Panc1 (cell line): ENCODE measurements around the gene TBC1D24. TPM values are rescaled to one million over a fixed set of nuclear protein-coding genes. Genes with fewer than 3 reads are reported as not detected.

Experiments used
- ATAC-seq: fragments of 200-7000 bp; cut with Tn5 transposase; 2 replicates; pipeline ENCODE4 v1.9.1; 2020; ENCODE audit warnings: mild to moderate bottlenecking, moderate library complexity
- BruUV-seq: library from RNA; stranded (reverse); fragments of 400-500 nt; replicated peaks from 2 replicates; lab custom pipeline; 2021; lab: Mats Ljungman, UMichigan
- CTCF ChIA-PET: fragments of 300-600 bp; sonication (Branson Sonifier 250); formaldehyde crosslinking; loops from one replicate; lab custom pipeline; 2022; ENCODE audit warnings: antibody characterized with exemption; lab: Charles Lee
- POLR2A ChIA-PET: fragments of 300-600 bp; sonication (Branson Sonifier 250); formaldehyde crosslinking; loops from one replicate; lab custom pipeline; 2022; ENCODE audit warnings: antibody characterized with exemption; lab: Charles Lee
- DNase-seq: peaks from one replicate; pipeline ENCODE4 v3.0.0-alpha.2; 2010; ENCODE audit warnings: low read depth, low spot score
- H3K27ac ChIP-seq: 2 replicates; pipeline ENCODE4 v1.5.1; 2011; ENCODE audit warnings: mild to moderate bottlenecking, low read length, inconsistent platforms
- H3K27me3 ChIP-seq: fragments of 200-500 bp; sonication (Bioruptor generic); 2 replicates; pipeline ENCODE4 v1.6.0; 2014; ENCODE audit warnings: low read length, inconsistent platforms; ENCODE audit not compliant: control insufficient read depth, insufficient read depth
- H3K36me3 ChIP-seq: fragments of 200-500 bp; sonication (Bioruptor generic); 2 replicates; pipeline ENCODE4 v1.5.1; 2014; ENCODE audit warnings: inconsistent platforms, mild to moderate bottlenecking, low read length, moderate library complexity; ENCODE audit not compliant: control insufficient read depth, insufficient read depth
- H3K4me1 ChIP-seq: 2 replicates; pipeline ENCODE4 v1.5.1; 2011; ENCODE audit warnings: inconsistent platforms, mild to moderate bottlenecking, low read length, moderate library complexity; ENCODE audit not compliant: control insufficient read depth, insufficient read depth
- H3K4me3 ChIP-seq, 2 experiments: 2 replicates each; pipeline ENCODE4 v1.5.1; 2011 to 2012; ENCODE audit warnings: low read depth in 2 of 2, low read length in 2 of 2, mild to moderate bottlenecking in 2 of 2, inconsistent platforms in 1 of 2, moderate library complexity in 1 of 2
- H3K9me3 ChIP-seq: fragments of 200-500 bp; sonication (Bioruptor generic); 2 replicates; pipeline ENCODE4 v1.5.1; 2014; ENCODE audit warnings: low read depth, mild to moderate bottlenecking, inconsistent platforms, low read length, moderate library complexity; ENCODE audit not compliant: control insufficient read depth, insufficient read depth
- POLR2AphosphoS5 ChIP-seq: IDR thresholded peaks from 2 replicates; pipeline ENCODE4 v1.6.1; 2012; ENCODE audit warnings: mild to moderate bottlenecking, low read depth, low read length, moderate library complexity
- REST ChIP-seq, 2 experiments: IDR thresholded peaks; 2 replicates each; pipeline ENCODE4 v1.6.1; 2011 to 2012; ENCODE audit warnings: low read depth in 2 of 2, control low read depth in 1 of 2, low read length in 1 of 2, mild to moderate bottlenecking in 1 of 2, moderate library complexity in 1 of 2; ENCODE audit not compliant: insufficient read depth in 1 of 2
- SIN3A ChIP-seq: IDR thresholded peaks from 2 replicates; pipeline ENCODE4 v1.6.1; 2012; ENCODE audit warnings: low read depth, mild to moderate bottlenecking, low read length, moderate library complexity, borderline replicate concordance; ENCODE audit not compliant: insufficient read depth
- TCF7L2 ChIP-seq: IDR thresholded peaks from 2 replicates; pipeline ENCODE4 v1.6.1; 2011; ENCODE audit warnings: mild to moderate bottlenecking, low read depth, low read length, inconsistent platforms
- in situ Hi-C: cut with HindIII; loops from 2 replicates; pipeline ENCODE4 v1.10.0; 2016; ENCODE audit warnings: low sequenced_read_pairs, low pct_unique_long_range_greater_than_20kb
- intact Hi-C: fragments of 100-400 bp; cut with micrococcal nuclease; formaldehyde crosslinking; loops from one replicate; pipeline ENCODE4 v1.10.0; 2022; ENCODE audit not compliant: unreplicated experiment
- total RNA-seq: library from RNA; stranded (reverse); gene quantifications from one replicate; pipeline ENCODE4 v1.2.1, GENCODE V29; 2021; ENCODE audit not compliant: unreplicated experiment
- TF ChIP-seq, protein P1 (sequence below): fragments of 450-650 bp; IDR thresholded peaks from 2 replicates; pipeline ENCODE4 v1.5.1; 2017; ENCODE audit warnings: mild to moderate bottlenecking

TBC1D24 gene
- total RNA-seq, 1 experiment from 2014 or later, result 26.7 TPM

DNA sequence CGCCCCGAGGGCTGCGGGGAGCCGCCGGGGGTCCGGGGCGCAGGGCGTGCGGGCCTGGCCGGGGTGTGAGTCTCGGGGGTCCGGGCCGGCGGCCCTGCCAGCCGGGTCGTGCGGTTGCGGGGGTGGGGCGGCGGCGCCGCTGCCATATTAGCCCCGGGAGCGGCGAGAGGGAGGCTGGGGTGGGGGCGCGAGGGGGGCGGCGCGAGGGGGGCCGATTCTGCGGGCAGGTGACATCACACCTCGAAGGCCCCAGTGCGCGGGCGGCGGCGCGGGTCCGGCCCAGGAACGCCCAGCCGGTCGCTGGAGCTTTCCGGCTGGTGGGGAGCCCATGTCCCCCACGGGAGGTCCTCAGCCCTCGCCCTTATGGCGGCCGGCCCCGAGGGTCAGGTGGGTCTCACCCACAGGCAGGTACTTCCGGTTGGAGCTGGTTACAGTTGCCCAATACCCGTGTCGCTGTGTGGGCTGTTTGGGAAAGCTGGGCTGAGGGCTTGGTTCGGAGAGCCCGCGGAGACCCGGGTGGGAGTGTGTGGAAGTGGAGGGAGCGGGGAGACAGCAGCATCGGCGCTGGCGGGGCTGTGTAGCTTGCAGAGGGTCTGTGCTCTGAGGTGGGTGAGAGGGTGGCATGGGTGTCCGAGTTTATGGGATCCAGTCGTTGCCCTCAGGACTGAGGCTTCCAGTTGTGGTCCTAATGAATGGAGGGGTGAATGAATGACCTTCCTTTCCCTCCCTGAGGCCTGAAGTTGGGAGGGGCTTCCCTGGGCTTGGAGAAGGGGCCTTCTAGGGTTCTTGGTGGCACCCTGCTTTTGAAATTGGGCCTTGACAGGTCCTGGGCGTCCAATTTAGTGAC is 39.6 kb downstream of the TBC1D24 start:
- Histone ChIP-seq H3K27me3 (no peaks in the 10 kb centered on the region), H3K36me3 (peaks cover 2% of the 10 kb centered on the region; the same call in 1 of the 2 replicates), H3K4me3 (peak overlapping the region; percentile 85 to 95), H3K4me1 (peaks cover 45% of the 10 kb centered on the region), H3K27ac (peak overlapping the region; percentile 90), H3K9me3 (no peaks in the 10 kb centered on the region)
- in situ Hi-C loops, result no loop called here
- no TSS peak for BruUV-seq
- CTCF ChIA-PET, result interaction anchor here (0.7 kb wide), 1 partner anchor 13 kb away, joined by 4 read pairs; no protein-coding TSS in a partner anchor
- intact Hi-C loops, result no loop called here
- no peak for DNase-seq
- no peak for ATAC-seq
- no peak for TF ChIP-seq REST (IDR thresholded peaks at IDR 0.05; ENCODE audit: insufficient read depth in 1 of 2, low read depth in 2 of 2, low read length in 1 of 2)
- TF ChIP-seq POLR2AphosphoS5, result no peak
- TF ChIP-seq SIN3A, result no peak
- TF ChIP-seq, protein P1, sequence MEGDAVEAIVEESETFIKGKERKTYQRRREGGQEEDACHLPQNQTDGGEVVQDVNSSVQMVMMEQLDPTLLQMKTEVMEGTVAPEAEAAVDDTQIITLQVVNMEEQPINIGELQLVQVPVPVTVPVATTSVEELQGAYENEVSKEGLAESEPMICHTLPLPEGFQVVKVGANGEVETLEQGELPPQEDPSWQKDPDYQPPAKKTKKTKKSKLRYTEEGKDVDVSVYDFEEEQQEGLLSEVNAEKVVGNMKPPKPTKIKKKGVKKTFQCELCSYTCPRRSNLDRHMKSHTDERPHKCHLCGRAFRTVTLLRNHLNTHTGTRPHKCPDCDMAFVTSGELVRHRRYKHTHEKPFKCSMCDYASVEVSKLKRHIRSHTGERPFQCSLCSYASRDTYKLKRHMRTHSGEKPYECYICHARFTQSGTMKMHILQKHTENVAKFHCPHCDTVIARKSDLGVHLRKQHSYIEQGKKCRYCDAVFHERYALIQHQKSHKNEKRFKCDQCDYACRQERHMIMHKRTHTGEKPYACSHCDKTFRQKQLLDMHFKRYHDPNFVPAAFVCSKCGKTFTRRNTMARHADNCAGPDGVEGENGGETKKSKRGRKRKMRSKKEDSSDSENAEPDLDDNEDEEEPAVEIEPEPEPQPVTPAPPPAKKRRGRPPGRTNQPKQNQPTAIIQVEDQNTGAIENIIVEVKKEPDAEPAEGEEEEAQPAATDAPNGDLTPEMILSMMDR, result no peak
- TF ChIP-seq TCF7L2, result no peak
- POLR2A ChIA-PET, result interaction anchor here (0.7 kb wide), 1 partner anchor 132 kb away, joined by 3 read pairs; no protein-coding TSS in a partner anchor

DNA sequence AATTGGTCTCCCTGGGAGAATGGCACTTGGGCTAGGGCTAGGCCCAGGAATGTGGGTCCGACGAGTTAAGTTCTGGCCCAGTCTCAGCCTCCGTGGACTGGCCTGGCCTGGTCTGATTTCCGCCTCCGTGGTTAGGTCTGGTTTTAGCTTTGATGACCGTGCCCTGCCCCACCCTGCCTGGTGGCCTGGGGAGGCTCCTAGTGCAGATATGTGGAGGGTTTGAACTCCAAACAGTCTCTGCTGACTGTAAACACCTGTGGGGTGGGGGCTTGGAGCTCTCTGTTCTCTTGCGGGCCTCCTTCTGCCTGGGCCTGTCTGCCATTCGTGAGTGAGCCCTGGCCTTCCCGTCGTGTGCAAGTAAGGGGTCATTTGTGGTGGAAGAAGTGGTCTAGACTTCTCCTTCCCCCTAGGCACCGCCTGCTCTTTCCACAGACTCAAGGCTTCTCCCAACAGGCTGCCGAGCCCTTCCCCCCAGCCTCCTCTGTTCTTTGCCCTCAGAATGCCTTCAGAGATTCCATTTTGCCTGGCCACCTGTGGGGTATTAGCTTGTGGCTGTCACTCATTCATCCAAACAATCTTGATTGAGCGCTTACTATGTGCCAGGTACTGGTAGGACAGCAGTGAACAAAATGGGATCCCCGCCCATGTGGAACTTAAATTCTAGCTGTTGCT is 40.4 kb downstream of the TBC1D24 start:
- ChIA-PET POLR2A (interaction anchor here (0.7 kb wide), 1 partner anchor 304 kb away, joined by 14 read pairs; no protein-coding TSS in a partner anchor), CTCF (interaction anchor here (0.5 kb wide), 1 partner anchor 16 kb away, joined by 5 read pairs; the partner anchor contains the start of gene CEMP1)
- peak overlapping the region; percentile 85 to 95 for H3K4me3 ChIP-seq
- H3K36me3 ChIP-seq, result peaks cover 2% of the 10 kb centered on the region; the same call in 1 of the 2 replicates
- intact Hi-C loops (no loop called here), in situ Hi-C loops (no loop called here)
- no peaks in the 10 kb centered on the region for H3K27me3 ChIP-seq
- H3K4me1 ChIP-seq, result peaks cover 45% of the 10 kb centered on the region
- DNase-seq, result no peak
- H3K9me3 ChIP-seq, result no peaks in the 10 kb centered on the region
- peak overlapping the region; percentile 90 for H3K27ac ChIP-seq
- TSS peak; percentile 77 for BruUV-seq
- ATAC-seq, result no peak
- 0 out of 2 replicates have a peak, but pooled peaks have one; percentile 51 for TF ChIP-seq SIN3A
- TF ChIP-seq, protein P1, result no peak
